Pancreas (tissue), 10 donors: ENCODE results near the gene PALLD. TPM values are rescaled to one million over a fixed set of nuclear protein-coding genes. Genes with fewer than 3 reads are reported as not detected.

Experiments
- ATAC-seq, 4 donors: fragments of 200-7000 bp; cut with Tn5 transposase; one replicate each; pipeline versions ENCODE4 v1.8.0 to v1.9.1; 2020; ENCODE audit warnings: mild to moderate bottlenecking in 4 of 4, moderate library complexity in 4 of 4
- DNase-seq, 6 donors: peaks; one replicate each; pipeline ENCODE4 v3.0.0-alpha.2; 2020
- FAIRE-seq: peaks from 2 replicates; lab custom pipeline; 2012; peaks lifted over from hg19 to GRCh38; lab: Jason Lieb, UNC
- H3K27ac ChIP-seq, 4 donors: fragments of 200-600 bp; sonication (generic); 1 replicate in 3 of 4; 2 replicates in 1 of 4; pipeline versions ENCODE4 v1.5.0 to v1.8.0; 2020
- H3K27me3 ChIP-seq, 4 donors: fragments of 200-600 bp; one replicate each; pipeline ENCODE4 v1.8.0; 2021
- H3K36me3 ChIP-seq, 3 donors: fragments of 200-600 bp; sonication (generic) in 1 of 3; one replicate each; pipeline versions ENCODE4 v1.5.0 to v1.8.0; 2020 to 2021
- H3K4me1 ChIP-seq, 3 donors: fragments of 200-600 bp; one replicate each; pipeline ENCODE4 v1.8.0; 2021
- H3K4me3 ChIP-seq, 4 donors: fragments of 200-600 bp; sonication (generic) in 2 of 4; one replicate each; pipeline versions ENCODE4 v1.5.0 to v1.8.0; 2020 to 2021
- H3K9me3 ChIP-seq, 4 donors: fragments of 200-600 bp; one replicate each; pipeline ENCODE4 v1.8.0; 2021
- WGBS, 2 donors: extraction: QIAGEN DNeasy Blood & Tissue Kit; methylation state at CpG; one replicate each; pipeline ENCODE4 v1.1.7; 2013; 5-methylcytosine and 5-hydroxymethylcytosine counted together
- intact Hi-C, 3 donors: fragments of 100-400 bp; cut with DNase I; formaldehyde crosslinking; loops; one replicate each; pipeline versions ENCODE4 v1.11.1 to v1.14.2; 2022
- polyA plus RNA-seq, 2 donors: library from polyadenylated mRNA; stranded (reverse); fragments of 200-250 nt; gene quantifications; one replicate each; pipeline ENCODE4 v1.2.3, GENCODE V29; 2013
- total RNA-seq, 6 donors: library from RNA; stranded (reverse); fragmentation: NEBNext Ultra II Directional in 4 of 6; extraction: Animal tissue kit (Norgen Biotek cat#: 25700) in 4 of 6; gene quantifications; one replicate each; pipeline versions ENCODE4 v1.2.1 to v1.2.4, GENCODE V29; 2021 to 2023
- TF ChIP-seq, protein P1 (sequence below), 4 donors: fragments of 200-600 bp; sonication (generic) in 3 of 4; IDR thresholded peaks; one replicate each; pipeline versions ENCODE4 v1.5.0 to v1.8.0; 2021; ENCODE audit warnings: antibody characterized with exemption in 4 of 4
- donor health status: healthy with polysubstance abuse.
- donor health status: DM: no; HTN: no; CAD: no; lungs with moderate emphysema.
- donor health status: DM: no; HTN: no; CAD: no.
- donor health status: control.
- donor health status: control.
- donor health status: Bipolar disorder and iron deficiency.
- donor health status: DM: yes; HTN: yes; CAD: no.
- donor health status: DM: no; HTN: no; CAD: no.
- donor health status: DM: no; HTN: no; CAD: no.
- donor health status: DM: yes; HTN: yes; CAD: no.

The PALLD gene
- total and polyA plus RNA-seq, 8 donors: 4.4 to 44.2 (median 14.1) TPM

GRCh38 chr4:168647646-168648375 lies 151.0 kb downstream of the PALLD start:
- Histone ChIP-seq H3K4me3 (no peak overlapping the region), H3K27ac (no peak overlapping the region), H3K27me3 (no peaks in the 10 kb centered on the region), H3K4me1 (no peaks in the 10 kb centered on the region), H3K9me3 (no peaks in the 10 kb centered on the region), H3K36me3 (no peaks in the 10 kb centered on the region)
- FAIRE-seq: no peak
- no peak for DNase-seq
- intact Hi-C loops: no loop called here
- no peak for ATAC-seq
- TF ChIP-seq, protein P1, sequence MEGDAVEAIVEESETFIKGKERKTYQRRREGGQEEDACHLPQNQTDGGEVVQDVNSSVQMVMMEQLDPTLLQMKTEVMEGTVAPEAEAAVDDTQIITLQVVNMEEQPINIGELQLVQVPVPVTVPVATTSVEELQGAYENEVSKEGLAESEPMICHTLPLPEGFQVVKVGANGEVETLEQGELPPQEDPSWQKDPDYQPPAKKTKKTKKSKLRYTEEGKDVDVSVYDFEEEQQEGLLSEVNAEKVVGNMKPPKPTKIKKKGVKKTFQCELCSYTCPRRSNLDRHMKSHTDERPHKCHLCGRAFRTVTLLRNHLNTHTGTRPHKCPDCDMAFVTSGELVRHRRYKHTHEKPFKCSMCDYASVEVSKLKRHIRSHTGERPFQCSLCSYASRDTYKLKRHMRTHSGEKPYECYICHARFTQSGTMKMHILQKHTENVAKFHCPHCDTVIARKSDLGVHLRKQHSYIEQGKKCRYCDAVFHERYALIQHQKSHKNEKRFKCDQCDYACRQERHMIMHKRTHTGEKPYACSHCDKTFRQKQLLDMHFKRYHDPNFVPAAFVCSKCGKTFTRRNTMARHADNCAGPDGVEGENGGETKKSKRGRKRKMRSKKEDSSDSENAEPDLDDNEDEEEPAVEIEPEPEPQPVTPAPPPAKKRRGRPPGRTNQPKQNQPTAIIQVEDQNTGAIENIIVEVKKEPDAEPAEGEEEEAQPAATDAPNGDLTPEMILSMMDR (IDR thresholded peaks at IDR 0.05): no peak
- 79 to 84% methylated on average over 8 of the region's 8 CpGs for WGBS, 2 donors

DNA sequence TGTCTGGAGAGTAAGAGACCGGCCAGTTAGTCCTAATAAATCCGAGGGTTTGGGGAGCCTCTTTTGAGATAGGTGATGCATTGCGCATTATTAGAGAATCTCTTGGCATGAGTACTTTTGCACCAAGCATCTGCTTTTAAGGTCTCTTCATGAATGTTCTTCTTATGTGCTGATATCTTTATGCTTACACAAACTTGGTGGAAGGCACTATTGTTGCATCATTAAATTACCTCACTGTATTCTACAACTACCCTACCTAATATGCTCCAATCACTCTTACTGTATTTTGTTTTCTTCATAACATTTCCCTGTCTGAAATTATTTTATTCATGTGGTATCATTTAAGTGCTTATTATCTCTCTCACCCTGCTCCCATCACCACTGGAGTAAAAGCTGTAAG lies 151.6 kb downstream of the PALLD start:
- TF ChIP-seq, protein P1 (IDR thresholded peaks at IDR 0.05): no peak
- intact Hi-C loops: no loop called here
- H3K4me1 ChIP-seq: no peaks in the 10 kb centered on the region
- H3K9me3 ChIP-seq: no peaks in the 10 kb centered on the region
- 57 to 73% methylated on average over 3 of the region's 3 CpGs for WGBS, 2 donors
- DNase-seq (no peak), FAIRE-seq (no peak), ATAC-seq (no peak)
- no peaks in the 10 kb centered on the region for H3K27me3 ChIP-seq
- no peak overlapping the region for H3K4me3 ChIP-seq
- H3K36me3 ChIP-seq: no peaks in the 10 kb centered on the region
- no peak overlapping the region for H3K27ac ChIP-seq

GRCh38 chr4:168648929-168649328 lies 152.1 kb downstream of the PALLD start:
- H3K27ac ChIP-seq: no peak overlapping the region
- FAIRE-seq: no peak
- TF ChIP-seq, protein P1 (IDR thresholded peaks at IDR 0.05): no peak
- H3K4me1 ChIP-seq: no peaks in the 10 kb centered on the region
- no peaks in the 10 kb centered on the region for H3K9me3 ChIP-seq
- no peak for DNase-seq
- intact Hi-C loops: no loop called here
- no peak for ATAC-seq
- H3K36me3 ChIP-seq: no peaks in the 10 kb centered on the region
- no peaks in the 10 kb centered on the region for H3K27me3 ChIP-seq
- 65 to 76% methylated on average over 3 of the region's 3 CpGs for WGBS, 2 donors
- H3K4me3 ChIP-seq: no peak overlapping the region

- Histone ChIP-seq H3K4me1 (no peaks in the 10 kb centered on the region), H3K36me3 (no peaks in the 10 kb centered on the region), H3K27ac (no peak overlapping the region), H3K27me3 (no peaks in the 10 kb centered on the region), H3K9me3 (no peaks in the 10 kb centered on the region), H3K4me3 (no peak overlapping the region)
- 22 to 33% methylated on average over 2 of the region's 2 CpGs for WGBS, 2 donors
- no peak for FAIRE-seq
- no peak for DNase-seq
- intact Hi-C loops: no loop called here
- no peak for ATAC-seq
- TF ChIP-seq, protein P1 (IDR thresholded peaks at IDR 0.05): no peak
These were observed 154.5 kb downstream of the PALLD start for GRCh38 chr4:168651374-168651773.

DNA sequence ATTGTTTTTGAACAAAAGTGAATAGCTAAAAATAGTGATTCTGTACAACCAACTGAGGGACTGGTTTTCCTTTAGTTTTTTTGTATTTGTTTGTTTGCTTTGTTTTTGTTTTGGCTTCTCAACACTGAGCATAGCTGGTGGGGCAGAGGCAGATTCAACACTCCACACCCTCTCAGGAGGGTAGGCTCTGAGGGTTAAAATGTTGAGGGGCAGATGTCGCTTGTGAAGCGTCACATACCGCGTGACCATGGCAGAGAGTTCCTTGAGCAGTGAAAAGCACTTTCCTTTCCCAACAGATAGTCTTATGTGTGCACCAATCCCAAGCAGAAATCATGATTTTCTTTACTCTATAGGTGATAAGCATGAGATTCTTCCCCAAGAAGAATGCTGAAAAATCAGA lies 155.0 kb downstream of the PALLD start:
- ATAC-seq (no peak), FAIRE-seq (no peak), DNase-seq (no peak)
- TF ChIP-seq, protein P1 (IDR thresholded peaks at IDR 0.05): no peak
- Histone ChIP-seq H3K9me3 (no peaks in the 10 kb centered on the region), H3K4me1 (no peaks in the 10 kb centered on the region), H3K27me3 (no peaks in the 10 kb centered on the region), H3K4me3 (no peak overlapping the region), H3K36me3 (no peaks in the 10 kb centered on the region), H3K27ac (no peak overlapping the region)
- WGBS, 2 donors: 91 to 93% methylated on average over 4 of the region's 4 CpGs
- intact Hi-C loops: no loop called here
